Measurements from ENCODE around the gene NAGLU. TPM values are rescaled to one million over a fixed set of nuclear protein-coding genes. Genes with fewer than 3 reads are reported as not detected.
A peak's percentile ranks its signal among the peaks of the same experiment; 100 is the strongest.

The NAGLU gene
- total RNA-seq, 2 donors from 2014 or later, result 18.1 to 19.3 TPM

DNA sequence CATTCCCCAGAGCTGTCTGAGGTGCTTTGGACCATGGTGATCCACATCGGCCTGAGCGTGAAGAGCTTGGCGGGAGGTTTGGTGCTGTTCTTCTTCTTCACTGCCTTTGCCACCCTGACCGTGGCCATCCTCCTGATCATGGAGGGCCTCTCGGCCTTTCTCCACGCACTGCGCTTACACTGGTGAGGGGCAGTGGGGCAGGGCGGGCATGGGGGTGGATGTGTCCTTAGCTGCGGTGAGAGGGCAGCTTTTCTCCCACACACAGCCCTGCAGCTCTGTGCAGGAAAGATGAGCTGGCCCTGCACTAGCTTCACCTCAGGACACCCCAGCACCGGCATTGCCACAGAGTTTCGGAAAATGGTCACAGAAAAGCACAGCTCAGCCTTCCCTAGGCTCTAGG, 21.8 kb upstream of the NAGLU start:
- Mint-ChIP-seq H3K9me3 (no peaks in the 10 kb centered on the region), H3K27me3 (peaks cover 37 to 46% of the 10 kb centered on the region in 2 donors), H3K4me1 (ENCODE audit: low read depth in 2 of 2) (peaks cover 5 to 8% of the 10 kb centered on the region in 2 donors), H3K36me3 (no peaks in the 10 kb centered on the region), H3K27ac (no peak overlapping the region), H3K4me3 (no peak overlapping the region)
- DNase-seq (ENCODE audit: low spot score) (no peak), ATAC-seq (no peak)

DNA sequence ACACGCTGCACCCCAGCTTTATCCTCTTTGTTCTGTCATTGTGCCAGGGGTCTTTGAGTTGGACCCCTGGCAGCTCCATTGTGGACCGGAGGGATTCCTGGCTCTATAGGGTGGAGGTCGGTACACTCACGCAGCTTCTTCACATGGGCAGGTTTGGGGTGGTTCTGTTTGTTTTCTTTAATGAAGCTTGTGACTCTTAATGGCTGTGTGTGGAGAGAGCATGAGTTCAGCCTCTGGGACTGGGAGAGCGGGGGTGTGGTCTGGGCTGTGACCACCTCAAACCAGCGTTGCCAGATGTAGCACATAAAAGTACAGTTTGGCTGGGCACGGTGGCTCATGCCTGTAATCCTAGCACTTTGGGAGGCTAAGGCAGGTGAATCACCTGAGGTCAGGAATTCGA, 21.2 kb upstream of the NAGLU start:
- H3K9me3 Mint-ChIP-seq, result no peaks in the 10 kb centered on the region
- H3K27me3 Mint-ChIP-seq, result peaks cover 35 to 43% of the 10 kb centered on the region in 2 donors
- ATAC-seq, result no peak
- H3K27ac Mint-ChIP-seq, result no peak overlapping the region
- no peaks in the 10 kb centered on the region for H3K36me3 Mint-ChIP-seq
- H3K4me3 Mint-ChIP-seq, result no peak overlapping the region
- no peak for DNase-seq (ENCODE audit: low spot score)
- peaks cover 5 to 8% of the 10 kb centered on the region in 2 donors for H3K4me1 Mint-ChIP-seq (ENCODE audit: low read depth in 2 of 2)

GRCh38 chr17:42517516-42517915, 18.5 kb upstream of the NAGLU start:
- DNase-seq (ENCODE audit: low spot score) (peak; percentile 82), ATAC-seq (peak; percentile 70 to 84)
- no peak overlapping the region for H3K4me3 Mint-ChIP-seq
- H3K27ac Mint-ChIP-seq, result no peak overlapping the region
- H3K4me1 Mint-ChIP-seq (ENCODE audit: low read depth in 2 of 2), result peaks cover 5 to 18% of the 10 kb centered on the region in 2 donors
- H3K27me3 Mint-ChIP-seq, result peaks cover 30 to 37% of the 10 kb centered on the region in 2 donors
- no peaks in the 10 kb centered on the region for H3K36me3 Mint-ChIP-seq
- no peaks in the 10 kb centered on the region for H3K9me3 Mint-ChIP-seq

GRCh38 chr17:42518046-42518754, 17.8 kb upstream of the NAGLU start:
- Mint-ChIP-seq H3K4me3 (no peak overlapping the region), H3K36me3 (no peaks in the 10 kb centered on the region), H3K4me1 (ENCODE audit: low read depth in 2 of 2) (peaks cover 7 to 18% of the 10 kb centered on the region in 2 donors), H3K27me3 (peaks cover 30 to 37% of the 10 kb centered on the region in 2 donors), H3K27ac (no peak overlapping the region), H3K9me3 (no peaks in the 10 kb centered on the region)
- DNase-seq (ENCODE audit: low spot score) (no peak), ATAC-seq (no peak)

- ATAC-seq (no peak), DNase-seq (ENCODE audit: low spot score) (no peak)
- Mint-ChIP-seq H3K4me3 (no peak overlapping the region), H3K9me3 (no peaks in the 10 kb centered on the region), H3K4me1 (ENCODE audit: low read depth in 2 of 2) (peaks cover 12 to 18% of the 10 kb centered on the region in 2 donors), H3K27me3 (peaks cover 30 to 37% of the 10 kb centered on the region in 2 donors), H3K27ac (no peak overlapping the region), H3K36me3 (no peaks in the 10 kb centered on the region)
These were observed 17.1 kb upstream of the NAGLU start for GRCh38 chr17:42518755-42519545.

- H3K4me1 Mint-ChIP-seq (ENCODE audit: low read depth in 2 of 2), result peaks cover 18 to 23% of the 10 kb centered on the region in 2 donors
- peaks cover 28 to 37% of the 10 kb centered on the region in 2 donors for H3K27me3 Mint-ChIP-seq
- ATAC-seq (no peak), DNase-seq (ENCODE audit: low spot score) (no peak)
- H3K9me3 Mint-ChIP-seq, result no peaks in the 10 kb centered on the region
- no peaks in the 10 kb centered on the region for H3K36me3 Mint-ChIP-seq
- H3K4me3 Mint-ChIP-seq, result no peak overlapping the region
- no peak overlapping the region for H3K27ac Mint-ChIP-seq
These were observed 16.2 kb upstream of the NAGLU start for GRCh38 chr17:42519546-42520491.

- no peak overlapping the region for H3K27ac Mint-ChIP-seq
- H3K36me3 Mint-ChIP-seq, result no peaks in the 10 kb centered on the region
- ATAC-seq (no peak), DNase-seq (ENCODE audit: low spot score) (no peak)
- peaks cover 29 to 42% of the 10 kb centered on the region in 2 donors for H3K27me3 Mint-ChIP-seq
- peaks cover 23 to 27% of the 10 kb centered on the region in 2 donors for H3K4me1 Mint-ChIP-seq (ENCODE audit: low read depth in 2 of 2)
- H3K9me3 Mint-ChIP-seq, result no peaks in the 10 kb centered on the region
- no peak overlapping the region for H3K4me3 Mint-ChIP-seq
These were observed 15.5 kb upstream of the NAGLU start for GRCh38 chr17:42520540-42520951.

GRCh38 chr17:42521036-42521435, 15.0 kb upstream of the NAGLU start:
- Mint-ChIP-seq H3K27me3 (peaks cover 29 to 42% of the 10 kb centered on the region in 2 donors), H3K27ac (no peak overlapping the region), H3K4me3 (no peak overlapping the region), H3K4me1 (ENCODE audit: low read depth in 2 of 2) (peaks cover 23 to 28% of the 10 kb centered on the region in 2 donors), H3K9me3 (no peaks in the 10 kb centered on the region), H3K36me3 (no peaks in the 10 kb centered on the region)
- peak in 1 of 2 donors; percentile 59 for ATAC-seq
- DNase-seq (ENCODE audit: low spot score), result no peak

- peaks cover 23 to 30% of the 10 kb centered on the region in 2 donors for H3K4me1 Mint-ChIP-seq (ENCODE audit: low read depth in 2 of 2)
- no peaks in the 10 kb centered on the region for H3K9me3 Mint-ChIP-seq
- H3K36me3 Mint-ChIP-seq, result no peaks in the 10 kb centered on the region
- H3K4me3 Mint-ChIP-seq, result no peak overlapping the region
- ATAC-seq (no peak), DNase-seq (ENCODE audit: low spot score) (no peak)
- peaks cover 26 to 35% of the 10 kb centered on the region in 2 donors for H3K27me3 Mint-ChIP-seq
- no peak overlapping the region for H3K27ac Mint-ChIP-seq
These were observed 14.3 kb upstream of the NAGLU start for GRCh38 chr17:42521666-42522262.

DNA sequence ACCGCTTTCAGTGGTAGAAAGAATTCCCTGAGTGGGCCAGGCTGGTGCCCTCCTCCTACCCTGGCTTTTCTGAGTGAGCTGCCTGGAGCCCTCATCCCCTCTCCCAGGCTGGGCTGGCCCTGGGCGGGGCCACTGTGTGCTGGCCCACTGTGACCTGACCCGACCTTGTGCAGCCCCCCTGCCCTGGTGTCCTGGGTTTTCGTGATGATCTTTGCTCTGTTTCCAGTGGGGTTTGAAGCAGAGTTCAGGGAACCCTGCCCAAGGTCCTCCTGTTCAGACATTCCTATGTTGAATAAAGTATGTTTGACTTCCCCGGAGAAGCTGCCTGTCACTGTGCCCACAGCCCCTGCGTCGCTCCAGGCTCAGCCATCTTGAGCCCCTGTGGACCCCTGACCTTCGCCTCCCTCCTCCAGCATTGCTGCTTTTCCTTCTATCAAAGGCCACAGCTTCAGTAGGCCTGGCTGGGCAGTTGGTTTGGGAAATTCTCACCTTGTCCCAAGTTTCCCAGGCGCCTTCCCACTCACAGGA, 13.7 kb upstream of the NAGLU start:
- ATAC-seq (no peak), DNase-seq (ENCODE audit: low spot score) (no peak)
- Mint-ChIP-seq H3K4me1 (ENCODE audit: low read depth in 2 of 2) (peaks cover 26 to 32% of the 10 kb centered on the region in 2 donors), H3K27me3 (peaks cover 26 to 35% of the 10 kb centered on the region in 2 donors), H3K4me3 (no peak overlapping the region), H3K36me3 (no peaks in the 10 kb centered on the region), H3K9me3 (no peaks in the 10 kb centered on the region), H3K27ac (no peak overlapping the region)

DNA sequence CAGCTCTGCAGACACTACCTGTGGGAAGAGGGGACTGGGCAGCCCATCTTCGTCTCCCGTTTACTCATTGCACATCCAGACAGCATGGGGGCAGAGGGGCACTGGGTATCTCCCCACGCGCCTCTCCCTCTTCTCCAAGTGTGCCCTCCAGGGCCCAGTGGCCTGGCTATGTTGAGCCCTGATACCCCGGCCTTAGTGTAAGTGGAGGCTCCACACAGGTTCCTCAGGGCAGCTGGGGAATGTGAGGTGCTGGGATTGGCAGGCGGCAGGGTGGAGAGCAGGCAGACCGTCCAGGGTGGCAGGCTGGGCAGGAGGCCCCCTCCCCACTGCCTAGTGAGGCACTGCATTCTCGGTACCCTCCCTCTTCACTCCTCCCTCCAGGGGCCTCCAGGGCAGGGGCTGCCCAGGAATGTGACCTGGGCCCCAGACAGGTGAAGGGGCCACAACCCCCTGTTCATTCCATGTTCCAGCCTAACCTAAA, 13.2 kb upstream of the NAGLU start:
- Mint-ChIP-seq H3K27ac (no peak overlapping the region), H3K4me3 (no peak overlapping the region), H3K9me3 (no peaks in the 10 kb centered on the region), H3K27me3 (peaks cover 24 to 35% of the 10 kb centered on the region in 2 donors), H3K4me1 (ENCODE audit: low read depth in 2 of 2) (peaks cover 25 to 29% of the 10 kb centered on the region in 2 donors), H3K36me3 (no peaks in the 10 kb centered on the region)
- no peak for ATAC-seq
- no peak for DNase-seq (ENCODE audit: low spot score)

DNA sequence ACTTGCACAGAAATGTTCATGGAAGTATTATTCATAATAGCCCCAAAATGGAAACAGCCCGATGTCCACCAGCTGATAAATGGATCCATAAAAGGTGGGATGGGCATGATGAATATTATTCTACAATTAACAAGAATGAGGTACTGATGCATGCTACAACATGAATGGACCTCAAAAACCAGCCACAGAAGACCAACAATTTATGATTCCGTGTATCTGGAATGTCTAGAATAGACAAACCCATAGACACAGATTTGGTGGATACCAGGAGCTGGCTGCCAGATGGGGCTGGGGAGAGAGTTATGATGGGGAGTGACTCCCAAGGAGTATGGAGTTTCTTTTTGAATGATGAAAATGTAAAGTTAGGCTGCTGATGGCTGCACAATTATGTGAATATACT, 10.8 kb upstream of the NAGLU start:
- Mint-ChIP-seq H3K36me3 (no peaks in the 10 kb centered on the region), H3K4me1 (ENCODE audit: low read depth in 2 of 2) (peaks cover 31 to 32% of the 10 kb centered on the region in 2 donors), H3K9me3 (no peaks in the 10 kb centered on the region), H3K27ac (no peak overlapping the region), H3K27me3 (peaks cover 18 to 24% of the 10 kb centered on the region in 2 donors), H3K4me3 (no peak overlapping the region)
- no peak for ATAC-seq
- no peak for DNase-seq (ENCODE audit: low spot score)

DNA sequence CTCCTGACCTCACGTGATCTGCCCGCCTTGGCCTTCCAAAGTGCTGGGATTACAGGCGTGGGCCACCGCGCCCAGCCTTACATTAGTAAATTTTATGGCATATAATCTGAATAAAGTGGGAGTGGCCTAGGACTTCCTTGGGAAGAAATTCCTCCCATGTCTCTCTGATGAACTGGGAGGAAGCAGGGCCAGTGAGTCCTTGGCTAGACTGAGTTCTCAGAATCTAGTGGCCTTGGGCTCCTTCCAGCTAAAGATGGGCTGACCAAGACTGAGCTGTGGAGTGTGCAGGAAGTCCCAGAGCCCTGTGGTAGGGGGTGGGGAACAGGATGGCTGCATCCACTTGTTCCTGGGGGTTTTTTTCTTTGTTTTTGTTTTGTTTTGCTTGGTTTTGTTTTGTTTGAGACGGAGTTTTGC, 10.0 kb upstream of the NAGLU start:
- Mint-ChIP-seq H3K27ac (no peak overlapping the region), H3K27me3 (peaks cover 11 to 16% of the 10 kb centered on the region in 2 donors), H3K4me3 (no peak overlapping the region), H3K36me3 (no peaks in the 10 kb centered on the region), H3K9me3 (no peaks in the 10 kb centered on the region), H3K4me1 (ENCODE audit: low read depth in 2 of 2) (peaks cover 35 to 40% of the 10 kb centered on the region in 2 donors)
- ATAC-seq, result no peak
- no peak for DNase-seq (ENCODE audit: low spot score)

All from natural killer cell treated with Interleukin-12 subunit alpha and Interleukin-12 subunit beta and Interleukin-15 and Interleukin-18, amount 100 ng/mL, for 72 hours (primary cell).